ENCODE results near the gene RBCK1.
"Not testable (repeated sequence)": the region's sequence is repeated elsewhere in the genome, so short reads cannot be mapped to it uniquely, and the experiment has no call there.

Gene RBCK1

GRCh38 chr20:375265-375889, 32.7 kb upstream of the RBCK1 start:
- no peaks in the 10 kb centered on the region for H4K20me1 ChIP-seq (ENCODE audit: insufficient read depth, low read length)
- H2AFZ ChIP-seq (ENCODE audit: low read length), result no peak overlapping the region
- H3K9me2 ChIP-seq (ENCODE audit: low read depth, low read length), result no peaks in the 10 kb centered on the region
- H3K9me3 ChIP-seq (ENCODE audit: low read length), result no peaks in the 10 kb centered on the region
- no peak overlapping the region for H3K27ac ChIP-seq (ENCODE audit: low read depth, low read length, poor library complexity, severe bottlenecking)
- H3K4me1 ChIP-seq (ENCODE audit: insufficient read depth, low read length, severe bottlenecking), result no peaks in the 10 kb centered on the region
- no peak overlapping the region for H3K4me3 ChIP-seq (ENCODE audit: low read depth, low read length, poor library complexity, severe bottlenecking)
- TF ChIP-seq CTCF (IDR thresholded peaks at IDR 0.05; ENCODE audit: low read length) (no peak), EZH2 (IDR thresholded peaks at IDR 0.05; ENCODE audit: borderline replicate concordance, low read length) (no peak)
- no peak overlapping the region for H3K4me2 ChIP-seq (ENCODE audit: low read length)
- H3K36me3 ChIP-seq (ENCODE audit: insufficient read depth, low read length), result no peaks in the 10 kb centered on the region
- no peaks in the 10 kb centered on the region; the same call in 1 of the 2 replicates for H3K27me3 ChIP-seq (ENCODE audit: insufficient read depth, low read length)
- H3F3A ChIP-seq (ENCODE audit: insufficient read depth, low read length), result no peaks in the 10 kb centered on the region
- H3K9ac ChIP-seq (ENCODE audit: low read length), result no peak overlapping the region
- H3K79me2 ChIP-seq (ENCODE audit: insufficient read depth, low read length), result no peaks in the 10 kb centered on the region

GRCh38 chr20:376089-376488, 32.0 kb upstream of the RBCK1 start:
- Histone ChIP-seq H3K36me3 (ENCODE audit: insufficient read depth, low read length) (no peaks in the 10 kb centered on the region), H3K27me3 (ENCODE audit: insufficient read depth, low read length) (no peaks in the 10 kb centered on the region; the same call in 1 of the 2 replicates), H4K20me1 (ENCODE audit: insufficient read depth, low read length) (no peaks in the 10 kb centered on the region), H3K4me2 (ENCODE audit: low read length) (no peak overlapping the region), H2AFZ (ENCODE audit: low read length) (no peak overlapping the region), H3K79me2 (ENCODE audit: insufficient read depth, low read length) (no peaks in the 10 kb centered on the region), H3K4me3 (ENCODE audit: low read depth, low read length, poor library complexity, severe bottlenecking) (no peak overlapping the region), H3F3A (ENCODE audit: insufficient read depth, low read length) (no peaks in the 10 kb centered on the region), H3K9me3 (ENCODE audit: low read length) (no peaks in the 10 kb centered on the region), H3K9me2 (ENCODE audit: low read depth, low read length) (no peaks in the 10 kb centered on the region), H3K9ac (ENCODE audit: low read length) (no peak overlapping the region), H3K4me1 (ENCODE audit: insufficient read depth, low read length, severe bottlenecking) (no peaks in the 10 kb centered on the region), H3K27ac (ENCODE audit: low read depth, low read length, poor library complexity, severe bottlenecking) (no peak overlapping the region)
- TF ChIP-seq CTCF (IDR thresholded peaks at IDR 0.05; ENCODE audit: low read length) (no peak), EZH2 (IDR thresholded peaks at IDR 0.05; ENCODE audit: borderline replicate concordance, low read length) (no peak)

GRCh38 chr20:376750-377149, 31.3 kb upstream of the RBCK1 start:
- no peak overlapping the region for H2AFZ ChIP-seq (ENCODE audit: low read length)
- no peaks in the 10 kb centered on the region for H3F3A ChIP-seq (ENCODE audit: insufficient read depth, low read length)
- no peak overlapping the region for H3K4me3 ChIP-seq (ENCODE audit: low read depth, low read length, poor library complexity, severe bottlenecking)
- TF ChIP-seq EZH2 (IDR thresholded peaks at IDR 0.05; ENCODE audit: borderline replicate concordance, low read length) (no peak), CTCF (IDR thresholded peaks at IDR 0.05; ENCODE audit: low read length) (no peak)
- H3K4me2 ChIP-seq (ENCODE audit: low read length), result no peak overlapping the region
- no peaks in the 10 kb centered on the region for H3K4me1 ChIP-seq (ENCODE audit: insufficient read depth, low read length, severe bottlenecking)
- H3K9me3 ChIP-seq (ENCODE audit: low read length), result no peaks in the 10 kb centered on the region
- no peaks in the 10 kb centered on the region; the same call in 1 of the 2 replicates for H3K27me3 ChIP-seq (ENCODE audit: insufficient read depth, low read length)
- H3K9ac ChIP-seq (ENCODE audit: low read length), result no peak overlapping the region
- H4K20me1 ChIP-seq (ENCODE audit: insufficient read depth, low read length), result no peaks in the 10 kb centered on the region
- no peaks in the 10 kb centered on the region for H3K36me3 ChIP-seq (ENCODE audit: insufficient read depth, low read length)
- no peaks in the 10 kb centered on the region for H3K9me2 ChIP-seq (ENCODE audit: low read depth, low read length)
- no peaks in the 10 kb centered on the region for H3K79me2 ChIP-seq (ENCODE audit: insufficient read depth, low read length)
- no peak overlapping the region for H3K27ac ChIP-seq (ENCODE audit: low read depth, low read length, poor library complexity, severe bottlenecking)

GRCh38 chr20:377578-377977, 30.5 kb upstream of the RBCK1 start:
- not testable (repeated sequence) for H3F3A ChIP-seq (ENCODE audit: insufficient read depth, low read length); H3K9me3 ChIP-seq (ENCODE audit: low read length); H3K4me2 ChIP-seq (ENCODE audit: low read length); H2AFZ ChIP-seq (ENCODE audit: low read length); H3K4me1 ChIP-seq (ENCODE audit: insufficient read depth, low read length, severe bottlenecking); H3K9me2 ChIP-seq (ENCODE audit: low read depth, low read length); H3K36me3 ChIP-seq (ENCODE audit: insufficient read depth, low read length); H3K27ac ChIP-seq (ENCODE audit: low read depth, low read length, poor library complexity, severe bottlenecking); H3K9ac ChIP-seq (ENCODE audit: low read length); H4K20me1 ChIP-seq (ENCODE audit: insufficient read depth, low read length); H3K79me2 ChIP-seq (ENCODE audit: insufficient read depth, low read length); H3K27me3 ChIP-seq (ENCODE audit: insufficient read depth, low read length); H3K4me3 ChIP-seq (ENCODE audit: low read depth, low read length, poor library complexity, severe bottlenecking)
